ENCODE data around the gene MAMLD1. TPM values are rescaled to one million over a fixed set of nuclear protein-coding genes. Genes with fewer than 3 reads are reported as not detected.
"Not testable (repeated sequence)": the region's sequence is repeated elsewhere in the genome, so short reads cannot be mapped to it uniquely, and the experiment has no call there.

Gene MAMLD1
- total and polyA plus RNA-seq, 4 donors, result 5.5 to 39.4 (median 21.5) TPM

DNA sequence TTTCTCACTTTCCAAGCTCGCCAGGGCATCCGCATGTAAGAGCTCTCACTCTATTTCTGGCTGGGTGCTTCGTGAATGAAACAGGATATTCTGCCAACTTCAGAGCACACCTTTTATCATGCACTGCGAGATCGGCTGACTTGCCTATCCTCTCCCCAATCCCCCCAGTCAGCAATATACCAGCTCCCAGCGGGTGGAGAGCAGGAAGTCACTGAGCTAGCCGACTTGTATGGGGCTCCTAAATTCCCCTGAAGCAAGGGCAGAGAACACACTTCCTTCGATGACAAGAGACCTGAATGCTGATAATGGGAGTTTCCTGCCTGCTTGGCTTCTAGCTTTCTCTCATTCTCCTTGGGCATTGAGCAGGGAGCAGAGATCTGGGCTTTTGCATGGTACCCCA lies 33.8 kb upstream of the MAMLD1 start:
- Histone ChIP-seq H3K27ac (ENCODE audit: low read depth, low read length) (no peak overlapping the region), H3K9me3 (ENCODE audit: control insufficient read depth, insufficient read depth, low read length) (no peaks in the 10 kb centered on the region), H3K4me3 (ENCODE audit: low read depth, low read length) (no peak overlapping the region), H3K27me3 (ENCODE audit: control insufficient read depth, insufficient read depth, low read length) (no peaks in the 10 kb centered on the region), H3K36me3 (ENCODE audit: control insufficient read depth, insufficient read depth, low read length) (no peaks in the 10 kb centered on the region), H3K4me1 (ENCODE audit: control insufficient read depth, insufficient read depth, low read length) (peaks cover 2% of the 10 kb centered on the region)
- DNase-seq (ENCODE audit: low read depth in 4 of 6, low spot score in 6 of 6), result no peak
- 49% methylated on average over 8 of the region's 8 CpGs for WGBS (ENCODE audit: insufficient coverage)

DNA sequence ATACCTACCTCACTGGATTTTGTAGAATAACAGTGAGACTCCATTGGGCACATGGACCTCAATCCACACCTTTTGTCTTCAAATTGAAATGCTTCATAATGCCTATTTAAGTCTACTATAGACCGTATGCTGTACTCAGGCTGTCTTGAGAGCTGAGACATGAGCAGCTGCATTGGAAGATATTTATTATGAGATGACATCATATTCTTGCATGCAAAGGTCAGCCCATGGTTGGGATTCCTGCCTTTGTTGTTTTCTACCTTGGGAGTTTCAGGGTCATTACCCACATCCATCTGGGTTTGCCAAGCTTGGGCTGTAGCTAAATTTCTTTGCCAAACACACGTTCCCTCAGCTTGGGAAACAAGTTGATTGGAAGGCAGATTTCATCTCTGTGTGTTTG lies 33.2 kb upstream of the MAMLD1 start:
- Histone ChIP-seq H3K4me1 (ENCODE audit: control insufficient read depth, insufficient read depth, low read length) (peaks cover 8% of the 10 kb centered on the region), H3K27ac (ENCODE audit: low read depth, low read length) (no peak overlapping the region), H3K4me3 (ENCODE audit: low read depth, low read length) (no peak overlapping the region), H3K36me3 (ENCODE audit: control insufficient read depth, insufficient read depth, low read length) (no peaks in the 10 kb centered on the region), H3K9me3 (ENCODE audit: control insufficient read depth, insufficient read depth, low read length) (no peaks in the 10 kb centered on the region), H3K27me3 (ENCODE audit: control insufficient read depth, insufficient read depth, low read length) (no peaks in the 10 kb centered on the region)
- no CpG with 5 or more reads among the region's 2 CpGs for WGBS (ENCODE audit: insufficient coverage)
- DNase-seq (ENCODE audit: low read depth in 4 of 6, low spot score in 6 of 6), result no peak

DNA sequence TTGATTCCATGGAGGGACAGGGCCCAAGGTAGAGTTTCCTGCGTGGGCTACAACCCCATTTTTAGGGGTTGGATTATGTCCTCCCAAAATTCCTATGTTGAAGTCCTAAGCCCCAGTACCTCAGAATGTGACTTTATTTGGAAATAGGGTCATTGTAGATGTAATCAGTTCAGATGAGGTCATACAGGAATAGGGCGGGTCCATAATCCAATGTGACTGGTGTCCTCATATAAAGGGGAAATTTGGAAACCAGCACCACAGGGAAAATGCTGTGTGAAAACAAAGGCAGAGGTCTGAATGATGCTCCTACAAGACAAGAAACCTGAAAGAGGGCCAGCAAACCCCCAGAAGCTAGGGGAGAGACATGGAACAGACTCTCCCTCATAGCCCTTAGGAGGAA lies 31.1 kb upstream of the MAMLD1 start:
- 96% methylated on average over 2 of the region's 2 CpGs for WGBS (ENCODE audit: insufficient coverage)
- no peaks in the 10 kb centered on the region for H3K27me3 ChIP-seq (ENCODE audit: control insufficient read depth, insufficient read depth, low read length)

GRCh38 chrX:150334100-150334499 lies 29.0 kb upstream of the MAMLD1 start:
- no CpG with 5 or more reads among the region's 1 CpG for WGBS (ENCODE audit: insufficient coverage)
- H3K9me3 ChIP-seq (ENCODE audit: control insufficient read depth, insufficient read depth, low read length), result no peaks in the 10 kb centered on the region
- H3K4me3 ChIP-seq (ENCODE audit: low read depth, low read length), result no peak overlapping the region
- no peaks in the 10 kb centered on the region for H3K27me3 ChIP-seq (ENCODE audit: control insufficient read depth, insufficient read depth, low read length)
- H3K4me1 ChIP-seq (ENCODE audit: control insufficient read depth, insufficient read depth, low read length), result peaks cover 32% of the 10 kb centered on the region
- no peaks in the 10 kb centered on the region for H3K36me3 ChIP-seq (ENCODE audit: control insufficient read depth, insufficient read depth, low read length)
- H3K27ac ChIP-seq (ENCODE audit: low read depth, low read length), result no peak overlapping the region
- DNase-seq (ENCODE audit: low read depth in 4 of 6, low spot score in 6 of 6), result no peak

More for the DNA sequence above, 31.1 kb upstream of the MAMLD1 start:
- Histone ChIP-seq H3K4me1 (ENCODE audit: control insufficient read depth, insufficient read depth, low read length) (peaks cover 19% of the 10 kb centered on the region), H3K27ac (ENCODE audit: low read depth, low read length) (no peak overlapping the region), H3K9me3 (ENCODE audit: control insufficient read depth, insufficient read depth, low read length) (no peaks in the 10 kb centered on the region), H3K4me3 (ENCODE audit: low read depth, low read length) (no peak overlapping the region), H3K36me3 (ENCODE audit: control insufficient read depth, insufficient read depth, low read length) (no peaks in the 10 kb centered on the region)
- no peak for DNase-seq (ENCODE audit: low read depth in 4 of 6, low spot score in 6 of 6)

GRCh38 chrX:150334981-150335380 lies 28.1 kb upstream of the MAMLD1 start:
- Histone ChIP-seq H3K27ac (ENCODE audit: low read depth, low read length) (no peak overlapping the region), H3K36me3 (ENCODE audit: control insufficient read depth, insufficient read depth, low read length) (no peaks in the 10 kb centered on the region), H3K9me3 (ENCODE audit: control insufficient read depth, insufficient read depth, low read length) (no peaks in the 10 kb centered on the region), H3K4me3 (ENCODE audit: low read depth, low read length) (no peak overlapping the region), H3K27me3 (ENCODE audit: control insufficient read depth, insufficient read depth, low read length) (no peaks in the 10 kb centered on the region), H3K4me1 (ENCODE audit: control insufficient read depth, insufficient read depth, low read length) (peaks cover 39% of the 10 kb centered on the region)
- WGBS (ENCODE audit: insufficient coverage), result 39% methylated on average over 2 of the region's 2 CpGs
- DNase-seq (ENCODE audit: low read depth in 4 of 6, low spot score in 6 of 6), result peak in 3 of 6 donors; percentile 18 to 67 (median 49)

GRCh38 chrX:150337026-150337425 lies 26.1 kb upstream of the MAMLD1 start:
- Histone ChIP-seq H3K36me3 (ENCODE audit: control insufficient read depth, insufficient read depth, low read length) (no peaks in the 10 kb centered on the region), H3K9me3 (ENCODE audit: control insufficient read depth, insufficient read depth, low read length) (no peaks in the 10 kb centered on the region), H3K27me3 (ENCODE audit: control insufficient read depth, insufficient read depth, low read length) (no peaks in the 10 kb centered on the region), H3K27ac (ENCODE audit: low read depth, low read length) (peak overlapping the region; percentile 40), H3K4me3 (ENCODE audit: low read depth, low read length) (no peak overlapping the region), H3K4me1 (ENCODE audit: control insufficient read depth, insufficient read depth, low read length) (peaks cover 39% of the 10 kb centered on the region)
- DNase-seq (ENCODE audit: low read depth in 4 of 6, low spot score in 6 of 6), result no peak
- WGBS (ENCODE audit: insufficient coverage), result 77% methylated on average over 6 of the region's 6 CpGs

- H3K4me3 ChIP-seq (ENCODE audit: low read depth, low read length), result no peak overlapping the region
- H3K27ac ChIP-seq (ENCODE audit: low read depth, low read length), result peak overlapping the region; percentile 40
- no peaks in the 10 kb centered on the region for H3K27me3 ChIP-seq (ENCODE audit: control insufficient read depth, insufficient read depth, low read length)
- 39% methylated on average over 3 of the region's 4 CpGs for whole genome bisulfite sequencing (ENCODE audit: insufficient coverage)
- peaks cover 39% of the 10 kb centered on the region for H3K4me1 ChIP-seq (ENCODE audit: control insufficient read depth, insufficient read depth, low read length)
- no peaks in the 10 kb centered on the region for H3K36me3 ChIP-seq (ENCODE audit: control insufficient read depth, insufficient read depth, low read length)
- DNase-seq (ENCODE audit: low read depth in 4 of 6, low spot score in 6 of 6), result peak in 2 of 6 donors; percentile 59 to 74
- no peaks in the 10 kb centered on the region for H3K9me3 ChIP-seq (ENCODE audit: control insufficient read depth, insufficient read depth, low read length)
These were observed 25.6 kb upstream of the MAMLD1 start for GRCh38 chrX:150337536-150337935.

- no peak overlapping the region for H3K27ac ChIP-seq (ENCODE audit: low read depth, low read length)
- peaks cover 39% of the 10 kb centered on the region for H3K4me1 ChIP-seq (ENCODE audit: control insufficient read depth, insufficient read depth, low read length)
- no peaks in the 10 kb centered on the region for H3K36me3 ChIP-seq (ENCODE audit: control insufficient read depth, insufficient read depth, low read length)
- no peaks in the 10 kb centered on the region for H3K27me3 ChIP-seq (ENCODE audit: control insufficient read depth, insufficient read depth, low read length)
- no peaks in the 10 kb centered on the region for H3K9me3 ChIP-seq (ENCODE audit: control insufficient read depth, insufficient read depth, low read length)
- no peak overlapping the region for H3K4me3 ChIP-seq (ENCODE audit: low read depth, low read length)
- no peak for DNase-seq (ENCODE audit: low read depth in 4 of 6, low spot score in 6 of 6)
- 74% methylated on average over 8 of the region's 8 CpGs for WGBS (ENCODE audit: insufficient coverage)
These were observed 24.5 kb upstream of the MAMLD1 start for GRCh38 chrX:150338615-150339014.

GRCh38 chrX:150339736-150340135 lies 23.4 kb upstream of the MAMLD1 start:
- no peaks in the 10 kb centered on the region for H3K27me3 ChIP-seq (ENCODE audit: control insufficient read depth, insufficient read depth, low read length)
- WGBS (ENCODE audit: insufficient coverage), result 56% methylated on average over 2 of the region's 3 CpGs

GRCh38 chrX:150340326-150340725 lies 22.8 kb upstream of the MAMLD1 start:
- H3K27me3 ChIP-seq (ENCODE audit: control insufficient read depth, insufficient read depth, low read length); DNase-seq (ENCODE audit: low read depth in 4 of 6, low spot score in 6 of 6); H3K9me3 ChIP-seq (ENCODE audit: control insufficient read depth, insufficient read depth, low read length); H3K27ac ChIP-seq (ENCODE audit: low read depth, low read length); H3K36me3 ChIP-seq (ENCODE audit: control insufficient read depth, insufficient read depth, low read length); H3K4me3 ChIP-seq (ENCODE audit: low read depth, low read length): not testable (repeated sequence)
- H3K4me1 ChIP-seq (ENCODE audit: control insufficient read depth, insufficient read depth, low read length), result peaks cover 27% of the 10 kb centered on the region
- WGBS (ENCODE audit: insufficient coverage), result 29% methylated on average over 1 of the region's 3 CpGs

More at GRCh38 chrX:150339736-150340135, 23.4 kb upstream of the MAMLD1 start:
- H3K27ac ChIP-seq (ENCODE audit: low read depth, low read length), result no peak overlapping the region
- H3K4me1 ChIP-seq (ENCODE audit: control insufficient read depth, insufficient read depth, low read length), result peaks cover 32% of the 10 kb centered on the region
- no peaks in the 10 kb centered on the region for H3K9me3 ChIP-seq (ENCODE audit: control insufficient read depth, insufficient read depth, low read length)
- H3K36me3 ChIP-seq (ENCODE audit: control insufficient read depth, insufficient read depth, low read length), result no peaks in the 10 kb centered on the region
- DNase-seq (ENCODE audit: low read depth in 4 of 6, low spot score in 6 of 6), result no peak
- no peak overlapping the region for H3K4me3 ChIP-seq (ENCODE audit: low read depth, low read length)

All from spinal cord (tissue), 10 donors.